ENCODE data around the gene RASA3.
"Not testable (repeated sequence)": the region's sequence is repeated elsewhere in the genome, so short reads cannot be mapped to it uniquely, and the experiment has no call there.

Gene RASA3

GRCh38 chr13:114124431-114124830 is 8.0 kb downstream of the RASA3 start:
- no peak for DNase-seq

- no peak for DNase-seq
Measured at GRCh38 chr13:114123876-114124275, 8.5 kb downstream of the RASA3 start.

- no peak for DNase-seq
Measured at GRCh38 chr13:114123448-114123847, 9.0 kb downstream of the RASA3 start.

GRCh38 chr13:114122591-114123211 is 9.7 kb downstream of the RASA3 start:
- DNase-seq: no peak

GRCh38 chr13:114122127-114122511 is 10.3 kb downstream of the RASA3 start:
- no peak for DNase-seq

GRCh38 chr13:114121496-114122126 is 10.8 kb downstream of the RASA3 start:
- no peak for DNase-seq

GRCh38 chr13:114121031-114121430 is 11.4 kb downstream of the RASA3 start:
- no peak for DNase-seq

GRCh38 chr13:114120591-114121011 is 11.8 kb downstream of the RASA3 start:
- no peak for DNase-seq

GRCh38 chr13:114119196-114119595 is 13.2 kb downstream of the RASA3 start:
- peak; percentile 96 for DNase-seq

- DNase-seq: peak; percentile 61
Measured at GRCh38 chr13:114118511-114119123, 13.8 kb downstream of the RASA3 start.

GRCh38 chr13:114118086-114118485 is 14.3 kb downstream of the RASA3 start:
- no peak for DNase-seq

- DNase-seq: not testable (repeated sequence)
Measured at GRCh38 chr13:114117341-114117874, 15.0 kb downstream of the RASA3 start.

GRCh38 chr13:114116734-114117133 is 15.7 kb downstream of the RASA3 start:
- DNase-seq: no peak

- no peak for DNase-seq
Measured at GRCh38 chr13:114115796-114116195, 16.6 kb downstream of the RASA3 start.

GRCh38 chr13:114115191-114115671 is 17.2 kb downstream of the RASA3 start:
- peak; percentile 91 for DNase-seq

GRCh38 chr13:114114666-114115065 is 17.8 kb downstream of the RASA3 start:
- DNase-seq: not testable (repeated sequence)

GRCh38 chr13:114114006-114114640 is 18.3 kb downstream of the RASA3 start:
- DNase-seq: no peak

- DNase-seq: not testable (repeated sequence)
Measured at GRCh38 chr13:114113395-114113794, 19.0 kb downstream of the RASA3 start.

- DNase-seq: no peak
Measured at GRCh38 chr13:114112826-114113322, 19.5 kb downstream of the RASA3 start.

GRCh38 chr13:114112231-114112825 is 20.1 kb downstream of the RASA3 start:
- no peak for DNase-seq

GRCh38 chr13:114111577-114111976 is 20.8 kb downstream of the RASA3 start:
- peak; percentile 62 for DNase-seq

GRCh38 chr13:114110830-114111189 is 21.6 kb downstream of the RASA3 start:
- not testable (repeated sequence) for DNase-seq

Data from EL (cell line).